HepG2 (cell line): Measurements from ENCODE around the gene ARL8B. TPM values are rescaled to one million over a fixed set of nuclear protein-coding genes. Genes with fewer than 3 reads are reported as not detected.

Experiments
- ATAC-seq: fragments of 200-7000 bp; cut with Tn5 transposase; 3 replicates; pipeline ENCODE4 v1.9.1; 2020; ENCODE audit warnings: mild to moderate bottlenecking, moderate library complexity
- BruUV-seq: library from RNA; stranded (reverse); fragments of 400-500 nt; replicated peaks from 2 replicates; lab custom pipeline; 2021; lab: Mats Ljungman, UMichigan
- CTCF ChIA-PET: fragments of 300-600 bp; formaldehyde crosslinking; extraction: SDS; loops from one replicate; lab custom pipeline; 2021; ENCODE audit warnings: low total read pairs, inconsistent platforms, low intra/inter-chr PET ratio; lab: Yijun Ruan, JAX
- POLR2A ChIA-PET: fragments of 350-600 bp; sonication (Branson Sonifier 250); formaldehyde crosslinking; loops from one replicate; lab custom pipeline; 2020; ENCODE audit warnings: antibody characterized with exemption, inconsistent platforms; lab: Yijun Ruan, JAX
- DNase-seq: peaks from one replicate; pipeline ENCODE4 v3.0.0-alpha.2; 2015; ENCODE audit warnings: low spot score
- FAIRE-seq: peaks from 3 replicates; lab custom pipeline; 2011; peaks lifted over from hg19 to GRCh38; lab: Jason Lieb, UNC
- H2AFZ ChIP-seq: one replicate; pipeline ENCODE4 v1.6.1; 2011; ENCODE audit warnings: low read length, inconsistent platforms
- H3K27ac ChIP-seq: fragments of 300-600 bp; 3 replicates; pipeline ENCODE4 v1.8.0; 2011; ENCODE audit warnings: mixed run types, mild to moderate bottlenecking, mixed read lengths, low read length, inconsistent platforms; ENCODE audit not compliant: insufficient read depth; ENCODE audit errors: extremely low read length
- H3K27me3 ChIP-seq, 2 experiments: fragments of 200-600 bp in 1 of 2; 2 replicates in 1 of 2; 3 replicates in 1 of 2; pipeline versions ENCODE4 v1.6.0 to v1.8.0; 2011; ENCODE audit warnings: low read length in 2 of 2, mild to moderate bottlenecking in 2 of 2, moderate library complexity in 2 of 2, inconsistent platforms in 1 of 2; ENCODE audit not compliant: insufficient read depth in 2 of 2, control insufficient read depth in 1 of 2
- H3K36me3 ChIP-seq, 2 experiments: fragments of 200-600 bp in 1 of 2; replicated peaks in 1 of 2; 2 replicates in 1 of 2; 3 replicates in 1 of 2; pipeline versions ENCODE4 v1.5.1 to v1.8.0; 2011; ENCODE audit warnings: low read length in 2 of 2, inconsistent platforms in 1 of 2; ENCODE audit not compliant: insufficient read depth in 2 of 2, control insufficient read depth in 1 of 2
- H3K4me1 ChIP-seq: 2 replicates; pipeline ENCODE4 v1.5.1; 2012; ENCODE audit warnings: low read length, inconsistent platforms; ENCODE audit not compliant: insufficient read depth
- H3K4me2 ChIP-seq: 2 replicates; pipeline ENCODE4 v1.6.0; 2011; ENCODE audit warnings: low read depth, low read length, inconsistent platforms
- H3K4me3 ChIP-seq, 3 experiments: fragments of 200-600 bp in 1 of 3; sonication (generic), shearing (Covaris generic) in 1 of 3; replicated peaks in 1 of 3; 2 replicates each; pipeline ENCODE4 v1.5.1; 2011 to 2016; ENCODE audit warnings: low read length in 3 of 3, inconsistent platforms in 2 of 3, low read depth in 2 of 3, mild to moderate bottlenecking in 2 of 3, control low read depth in 1 of 3, mixed read lengths in 1 of 3; ENCODE audit not compliant: insufficient read depth in 1 of 3
- H3K79me2 ChIP-seq: one replicate; pipeline ENCODE4 v1.6.1; 2011; ENCODE audit warnings: low read length, inconsistent platforms; ENCODE audit not compliant: insufficient read depth
- H3K9ac ChIP-seq: 2 replicates; pipeline ENCODE4 v1.6.0; 2011; ENCODE audit warnings: mild to moderate bottlenecking, low read depth, low read length, inconsistent platforms; ENCODE audit not compliant: insufficient read depth
- H3K9me3 ChIP-seq: 2 replicates; pipeline ENCODE4 v1.5.1; 2012; ENCODE audit warnings: mild to moderate bottlenecking, low read length
- H4K20me1 ChIP-seq: 2 replicates; pipeline ENCODE4 v1.6.0; 2011; ENCODE audit warnings: inconsistent platforms, mild to moderate bottlenecking, low read length, moderate library complexity; ENCODE audit not compliant: insufficient read depth
- AHR ChIP-seq: IDR thresholded peaks from 2 replicates; pipeline ENCODE4 v1.6.1; 2018; ENCODE audit warnings: missing genetic modification reagents, missing compliant biosample characterization
- ATAD3A ChIP-seq: sonication (generic); formaldehyde crosslinking; IDR thresholded peaks from 2 replicates; pipeline ENCODE4 v1.4.0; 2020; ENCODE audit warnings: missing genetic modification reagents
- CCDC6 ChIP-seq: sonication (generic); formaldehyde crosslinking; IDR thresholded peaks from 2 replicates; pipeline ENCODE4 v1.8.1; 2022; ENCODE audit warnings: mild to moderate bottlenecking, missing genetic modification reagents, moderate library complexity
- FOXK1 ChIP-seq: sonication (generic); formaldehyde crosslinking; IDR thresholded peaks from 2 replicates; pipeline ENCODE4 v1.4.0; 2020; ENCODE audit warnings: low read depth, missing genetic modification reagents, borderline replicate concordance
- MXD4 ChIP-seq: IDR thresholded peaks from 2 replicates; pipeline ENCODE4 v1.6.1; 2016; ENCODE audit warnings: mild to moderate bottlenecking, missing biosample characterization, missing genetic modification reagents
- NCOR1 ChIP-seq: fragments of 200-600 bp; sonication (generic); IDR thresholded peaks from 2 replicates; pipeline ENCODE4 v1.7.0; 2017; ENCODE audit warnings: antibody characterized with exemption, low read length, borderline replicate concordance
- PRMT3 ChIP-seq: sonication (generic); formaldehyde crosslinking; IDR thresholded peaks from 2 replicates; pipeline ENCODE4 v1.8.1; 2022; ENCODE audit warnings: low read depth, mild to moderate bottlenecking, moderate library complexity, missing genetic modification reagents, borderline replicate concordance
- PTBP1 ChIP-seq: fragments of 200-400 bp; formaldehyde crosslinking; IDR thresholded peaks from 2 replicates; pipeline ENCODE4 v1.6.1; 2018; ENCODE audit warnings: low read length, low read depth; ENCODE audit not compliant: poor library complexity, severe bottlenecking
- RFXANK ChIP-seq: IDR thresholded peaks from 2 replicates; pipeline ENCODE4 v1.6.1; 2016
- SNAPC4 ChIP-seq: sonication (generic); formaldehyde crosslinking; IDR thresholded peaks from 2 replicates; pipeline ENCODE4 v1.4.0; 2020; ENCODE audit warnings: mild to moderate bottlenecking, missing genetic modification reagents
- SRF ChIP-seq: IDR thresholded peaks from 2 replicates; pipeline ENCODE4 v1.6.1; 2011; ENCODE audit warnings: mild to moderate bottlenecking, low read depth, low read length, moderate library complexity
- THAP11 ChIP-seq: IDR thresholded peaks from 2 replicates; pipeline ENCODE4 v1.6.1; 2016; ENCODE audit warnings: missing biosample characterization, missing genetic modification reagents
- XBP1 ChIP-seq: sonication (generic); formaldehyde crosslinking; IDR thresholded peaks from 2 replicates; pipeline ENCODE4 v1.5.0; 2020; ENCODE audit warnings: missing genetic modification reagents
- ZNF333 ChIP-seq: sonication (generic); formaldehyde crosslinking; IDR thresholded peaks from 2 replicates; pipeline ENCODE4 v1.4.0; 2020; ENCODE audit warnings: mild to moderate bottlenecking, missing genetic modification reagents, borderline replicate concordance
- ZNF431 ChIP-seq: sonication (generic); formaldehyde crosslinking; IDR thresholded peaks from 2 replicates; pipeline ENCODE4 v1.9.0; 2022; ENCODE audit warnings: missing genetic modification reagents, low read depth, mild to moderate bottlenecking, borderline replicate concordance
- ZNF451 ChIP-seq: sonication (generic); formaldehyde crosslinking; IDR thresholded peaks from 2 replicates; pipeline ENCODE4 v1.5.0; 2020; ENCODE audit warnings: mild to moderate bottlenecking, missing genetic modification reagents
- ZNF501 ChIP-seq: sonication (generic); formaldehyde crosslinking; IDR thresholded peaks from 2 replicates; pipeline ENCODE4 v1.5.1; 2020; ENCODE audit warnings: mild to moderate bottlenecking, moderate library complexity, missing genetic modification reagents
- ZNF562 ChIP-seq: sonication (generic); formaldehyde crosslinking; IDR thresholded peaks from 2 replicates; pipeline ENCODE4 v1.8.0; 2022; ENCODE audit warnings: missing genetic modification reagents, borderline replicate concordance
- ZNF691 ChIP-seq: sonication (generic); formaldehyde crosslinking; IDR thresholded peaks from 2 replicates; pipeline ENCODE4 v1.4.0; 2020; ENCODE audit warnings: missing genetic modification reagents, low read depth, mild to moderate bottlenecking, borderline replicate concordance
- ZSCAN25 ChIP-seq: sonication (generic); formaldehyde crosslinking; IDR thresholded peaks from 2 replicates; pipeline ENCODE4 v1.8.0; 2022; ENCODE audit warnings: mild to moderate bottlenecking, missing genetic modification reagents
- WGBS: methylation state at CpG from one replicate; pipeline ENCODE4 v1.1.6; 2017; ENCODE audit warnings: low lambda C conversion rate; 5-methylcytosine and 5-hydroxymethylcytosine counted together
- in situ Hi-C: cut with HindIII; loops from 2 replicates; pipeline ENCODE4 v1.10.0; 2017; ENCODE audit warnings: low pct_unique_long_range_greater_than_20kb; ENCODE audit not compliant: extremely low pct_ligation_motif_present
- intact Hi-C: fragments of 100-400 bp; cut with micrococcal nuclease; formaldehyde crosslinking; loops from one replicate; pipeline ENCODE4 v1.10.0; 2022; ENCODE audit not compliant: unreplicated experiment
- polyA plus RNA-seq, 8 experiments: library from polyadenylated mRNA; depleted of rRNA in 3 of 8; stranded (reverse) in 7 of 8; unstranded in 1 of 8; fragments of >200 nt; fragmentation: Illumina TruSeq in 4 of 8; extraction: Trizol in 4 of 8; gene quantifications; 2 replicates each; pipeline versions ENCODE4 v1.2.1 to v1.2.3, GENCODE V29; 2011 to 2016; ENCODE audit warnings: low read depth in 4 of 8, missing spikeins in 1 of 8, mixed read lengths in 1 of 8; ENCODE audit not compliant: insufficient read depth in 1 of 8
- total RNA-seq, 5 experiments: library from RNA; depleted of rRNA; stranded (reverse); fragments of >200 nt; fragmentation: Illumina TruSeq; extraction: Trizol; gene quantifications; 2 replicates each; pipeline ENCODE4 v1.2.3, GENCODE V29; 2016; ENCODE audit warnings: low read depth in 1 of 5

ARL8B gene
- total and polyA plus RNA-seq, 2 of the 13 experiments (the other 11 are each of a cell fraction or from before 2014, with no cell fraction given) = 23.5 to 30.4 TPM

- no peaks in the 10 kb centered on the region; a peak in 1 of 5 replicates for H3K27me3 ChIP-seq
- DNase-seq (no peak), FAIRE-seq (no peak), ATAC-seq (no peak)
- ChIA-PET POLR2A (interaction anchor here (1.2 kb wide), 1 partner anchor 53 kb away, joined by 4 read pairs; no protein-coding TSS in a partner anchor), CTCF (no interaction called here)
- peaks cover 66% of the 10 kb centered on the region for H3K4me1 ChIP-seq
- TF ChIP-seq FOXK1 (CRISPR knock-in tag) (no peak), ZNF562 (no peak), ZNF501 (CRISPR knock-in tag) (no peak), XBP1 (no peak), SRF (no peak), THAP11 (CRISPR knock-in tag) (no peak), ZNF451 (CRISPR knock-in tag) (no peak), AHR (CRISPR knock-in tag) (no peak), RFXANK (CRISPR knock-in tag) (no peak), ZNF691 (CRISPR knock-in tag) (no peak), SNAPC4 (CRISPR knock-in tag) (no peak), ZNF333 (CRISPR knock-in tag) (no peak), ZNF431 (CRISPR knock-in tag) (no peak), NCOR1 (no peak), CCDC6 (no peak), PRMT3 (CRISPR knock-in tag) (no peak), PTBP1 (no peak), ATAD3A (no peak), MXD4 (CRISPR knock-in tag) (no peak), ZSCAN25 (CRISPR knock-in tag) (no peak)
- H3K9me3 ChIP-seq = no peaks in the 10 kb centered on the region
- in situ Hi-C loops (no loop called here), intact Hi-C loops (no loop called here)
- no peak overlapping the region for H3K9ac ChIP-seq
- H4K20me1 ChIP-seq = peaks cover 22% of the 10 kb centered on the region
- H3K27ac ChIP-seq = no peak overlapping the region
- 83% methylated on average over 5 of the region's 5 CpGs for WGBS
- H3K4me2 ChIP-seq = peak overlapping the region; percentile 33
- no peak overlapping the region; a peak in 1 of 6 replicates for H3K4me3 ChIP-seq
- H3K36me3 ChIP-seq = peaks cover 2 to 21% of the 10 kb centered on the region in 2 experiments
- H2AFZ ChIP-seq = no peak overlapping the region
- BruUV-seq = no TSS peak
- H3K79me2 ChIP-seq = peaks cover 85% of the 10 kb centered on the region
These were observed 69.6 kb downstream of the ARL8B start for GRCh38 chr3:5191555-5192304.
